Esophagus squamous epithelium (tissue), 5 donors: ENCODE measurements around the gene CSNK1G1. TPM values are rescaled to one million over a fixed set of nuclear protein-coding genes. Genes with fewer than 3 reads are reported as not detected.

Experiments
- DNase-seq: peaks from one replicate; lab custom pipeline; 2025; lab: John Stamatoyannopoulos, UW
- H3K27ac ChIP-seq, 4 donors: fragments of 200-600 bp; sonication (generic); one replicate each; pipeline ENCODE4 v1.5.1; 2016 to 2019; ENCODE audit warnings: mild to moderate bottlenecking in 1 of 4
- H3K27me3 ChIP-seq, 4 donors: fragments of 200-600 bp; sonication (generic); 1 replicate in 3 of 4; 2 replicates in 1 of 4; pipeline versions ENCODE4 v1.5.1 to v1.6.0; 2017 to 2021; ENCODE audit warnings: antibody characterized with exemption in 1 of 4
- H3K36me3 ChIP-seq, 3 donors: fragments of 200-600 bp; sonication (generic); one replicate each; pipeline ENCODE4 v1.5.1; 2016 to 2019
- H3K4me1 ChIP-seq, 3 donors: fragments of 200-600 bp; sonication (generic); one replicate each; pipeline ENCODE4 v1.5.1; 2017 to 2019
- H3K4me3 ChIP-seq, 4 donors: fragments of 200-600 bp; sonication (generic); 1 replicate in 3 of 4; 2 replicates in 1 of 4; pipeline ENCODE4 v1.5.1; 2016 to 2019; ENCODE audit warnings: mild to moderate bottlenecking in 2 of 4, moderate library complexity in 1 of 4
- H3K9me3 ChIP-seq, 3 donors: fragments of 200-600 bp; sonication (generic); one replicate each; pipeline ENCODE4 v1.5.1; 2016 to 2019
- POLR2A ChIP-seq, 4 donors: fragments of 450-650 bp; IDR thresholded peaks; one replicate each; pipeline ENCODE4 v1.6.1; 2017; ENCODE audit warnings: antibody characterized with exemption in 4 of 4, mild to moderate bottlenecking in 4 of 4, moderate library complexity in 3 of 4
- WGBS, 2 donors: methylation state at CpG; one replicate each; pipeline ENCODE4 v1.1.5; 2018; 5-methylcytosine and 5-hydroxymethylcytosine counted together
- intact Hi-C: fragments of 100-400 bp; cut with DNase I; formaldehyde crosslinking; loops from one replicate; pipeline ENCODE4 v1.15.0; 2022
- total RNA-seq, 4 donors: library from RNA; depleted of rRNA; stranded (reverse); fragments of >200 nt; gene quantifications; one replicate each; pipeline ENCODE4 v1.1.0, GENCODE V29; 2016
- TF ChIP-seq, protein P1 (sequence below), 6 experiments: fragments of 450-650 bp in 4 of 6; fragments of 200-600 bp in 2 of 6; sonication (generic) in 2 of 6; IDR thresholded peaks; one replicate each; pipeline ENCODE4 v1.5.1; 2016 to 2019; ENCODE audit warnings: antibody characterized with exemption in 6 of 6, mild to moderate bottlenecking in 4 of 6, moderate library complexity in 4 of 6
- donor health status: DM: yes; HTN: yes; CAD: no.

The CSNK1G1 gene
- total RNA-seq, 4 donors from 2014 or later, result 15.0 to 21.4 (median 16.8) TPM

DNA sequence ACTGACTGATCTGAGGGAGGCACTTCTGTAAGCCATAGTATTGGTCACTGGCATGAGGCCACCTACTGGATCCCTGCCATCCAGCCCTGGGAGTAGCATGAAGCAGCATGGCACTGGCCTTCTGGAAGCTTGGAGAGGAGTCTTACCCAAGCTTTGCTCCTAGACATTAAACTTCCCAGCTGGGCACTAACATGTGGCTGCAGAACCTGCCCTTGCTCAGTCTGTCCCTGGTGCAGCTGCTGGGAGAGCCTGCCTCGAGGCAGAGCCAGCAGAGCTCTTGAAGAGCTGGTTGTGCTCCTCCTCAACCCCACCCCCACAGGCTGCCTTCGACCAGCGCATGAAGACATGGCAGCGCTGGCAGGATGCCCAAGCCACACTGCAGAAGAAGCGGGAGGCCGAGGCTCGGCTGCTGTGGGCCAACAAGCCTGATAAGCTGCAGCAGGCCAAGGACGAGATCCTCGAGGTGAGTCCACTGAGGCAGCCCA, 221.6 kb downstream of the CSNK1G1 start:
- Histone ChIP-seq H3K36me3 (peaks cover 45 to 96% (median 66%) of the 10 kb centered on the region in 3 donors), H3K4me3 (no peak overlapping the region), H3K27me3 (no peaks in the 10 kb centered on the region), H3K4me1 (peaks cover 0 to 12% (median 0%) of the 10 kb centered on the region in 3 donors), H3K9me3 (no peaks in the 10 kb centered on the region), H3K27ac (no peak overlapping the region)
- no peak for DNase-seq
- no peak for TF ChIP-seq POLR2A (IDR thresholded peaks at IDR 0.05)
- TF ChIP-seq, protein P1, sequence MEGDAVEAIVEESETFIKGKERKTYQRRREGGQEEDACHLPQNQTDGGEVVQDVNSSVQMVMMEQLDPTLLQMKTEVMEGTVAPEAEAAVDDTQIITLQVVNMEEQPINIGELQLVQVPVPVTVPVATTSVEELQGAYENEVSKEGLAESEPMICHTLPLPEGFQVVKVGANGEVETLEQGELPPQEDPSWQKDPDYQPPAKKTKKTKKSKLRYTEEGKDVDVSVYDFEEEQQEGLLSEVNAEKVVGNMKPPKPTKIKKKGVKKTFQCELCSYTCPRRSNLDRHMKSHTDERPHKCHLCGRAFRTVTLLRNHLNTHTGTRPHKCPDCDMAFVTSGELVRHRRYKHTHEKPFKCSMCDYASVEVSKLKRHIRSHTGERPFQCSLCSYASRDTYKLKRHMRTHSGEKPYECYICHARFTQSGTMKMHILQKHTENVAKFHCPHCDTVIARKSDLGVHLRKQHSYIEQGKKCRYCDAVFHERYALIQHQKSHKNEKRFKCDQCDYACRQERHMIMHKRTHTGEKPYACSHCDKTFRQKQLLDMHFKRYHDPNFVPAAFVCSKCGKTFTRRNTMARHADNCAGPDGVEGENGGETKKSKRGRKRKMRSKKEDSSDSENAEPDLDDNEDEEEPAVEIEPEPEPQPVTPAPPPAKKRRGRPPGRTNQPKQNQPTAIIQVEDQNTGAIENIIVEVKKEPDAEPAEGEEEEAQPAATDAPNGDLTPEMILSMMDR (IDR thresholded peaks at IDR 0.05), result no peak
- WGBS, 2 donors, result 80% methylated on average over 1 of the region's 9 CpGs; no CpG with 5 or more reads in 1 of the 2 donors
- intact Hi-C loops, result no loop called here

DNA sequence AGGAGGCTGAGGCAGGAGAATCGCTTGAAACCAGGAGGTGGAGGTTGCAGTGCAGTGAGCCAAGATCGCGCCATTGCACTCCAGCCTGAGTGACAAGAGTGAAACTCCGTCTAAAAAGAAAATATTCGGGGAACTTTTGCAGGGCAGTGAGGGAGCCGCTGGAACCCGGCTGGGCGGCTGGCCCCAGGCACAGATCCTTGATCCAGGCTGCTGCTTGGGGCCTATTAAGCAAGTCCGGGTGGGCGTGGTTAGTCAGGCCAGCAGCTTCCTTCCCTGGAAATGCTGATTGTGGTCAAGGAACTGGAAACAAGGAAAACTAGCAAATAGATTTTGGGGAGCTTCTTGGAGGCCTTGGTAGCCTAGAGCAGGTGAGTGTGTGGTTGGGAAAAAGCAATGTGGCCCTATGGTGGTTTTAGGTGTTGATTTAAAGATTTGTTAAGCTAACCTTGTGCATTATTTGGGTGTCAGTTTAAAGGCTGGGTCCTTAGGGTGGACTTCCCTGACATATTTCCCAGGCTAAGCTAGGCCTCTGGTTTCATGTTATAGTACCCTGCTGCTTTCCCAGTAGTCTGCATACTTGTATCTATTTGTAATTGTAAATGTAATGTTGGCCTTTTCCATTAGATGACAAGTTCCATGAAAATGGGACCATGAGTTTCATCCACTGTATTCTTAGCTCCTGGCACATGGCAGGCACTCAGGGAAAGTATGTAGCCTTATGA, 222.2 kb downstream of the CSNK1G1 start:
- peaks cover 45 to 100% (median 68%) of the 10 kb centered on the region in 3 donors for H3K36me3 ChIP-seq
- intact Hi-C loops, result no loop called here
- H3K27ac ChIP-seq, result no peak overlapping the region
- H3K4me3 ChIP-seq, result no peak overlapping the region
- TF ChIP-seq, protein P1 (IDR thresholded peaks at IDR 0.05), result no peak
- TF ChIP-seq POLR2A (IDR thresholded peaks at IDR 0.05), result no peak
- 91 to 100% methylated on average over 4 to 10 of the region's 10 CpGs for WGBS, 2 donors
- H3K27me3 ChIP-seq, result no peaks in the 10 kb centered on the region
- DNase-seq, result no peak
- H3K9me3 ChIP-seq, result no peaks in the 10 kb centered on the region
- H3K4me1 ChIP-seq, result peaks cover 0 to 12% (median 0%) of the 10 kb centered on the region in 3 donors

DNA sequence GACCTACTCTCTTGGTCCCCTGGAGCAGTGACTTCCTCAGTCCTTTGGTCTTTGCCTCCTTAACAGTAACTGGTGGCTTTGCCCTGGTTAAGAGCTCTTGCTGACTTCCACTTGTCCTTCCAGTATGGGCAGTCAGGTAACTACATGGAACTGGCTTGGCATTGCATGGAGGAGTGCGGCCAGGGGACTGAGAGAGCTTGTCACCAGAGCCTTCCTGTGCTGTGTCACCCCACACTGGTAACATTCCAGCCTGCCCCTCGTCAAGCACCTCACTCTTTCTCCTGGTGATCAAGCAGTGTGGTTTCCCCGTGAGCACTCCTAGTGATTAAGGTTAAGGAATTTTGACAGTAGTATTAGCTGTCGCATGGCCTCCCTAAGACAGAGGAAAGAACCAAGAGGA, 223.8 kb downstream of the CSNK1G1 start:
- TF ChIP-seq, protein P1 (IDR thresholded peaks at IDR 0.05), result no peak
- TF ChIP-seq POLR2A (IDR thresholded peaks at IDR 0.05), result no peak
- Histone ChIP-seq H3K9me3 (no peaks in the 10 kb centered on the region), H3K36me3 (peaks cover 45 to 100% (median 78%) of the 10 kb centered on the region in 3 donors), H3K27ac (no peak overlapping the region), H3K4me3 (no peak overlapping the region), H3K4me1 (peaks cover 0 to 12% (median 0%) of the 10 kb centered on the region in 3 donors), H3K27me3 (no peaks in the 10 kb centered on the region)
- WGBS, 2 donors, result 80 to 83% methylated on average over 1 to 3 of the region's 4 CpGs
- intact Hi-C loops, result no loop called here
- DNase-seq, result no peak

DNA sequence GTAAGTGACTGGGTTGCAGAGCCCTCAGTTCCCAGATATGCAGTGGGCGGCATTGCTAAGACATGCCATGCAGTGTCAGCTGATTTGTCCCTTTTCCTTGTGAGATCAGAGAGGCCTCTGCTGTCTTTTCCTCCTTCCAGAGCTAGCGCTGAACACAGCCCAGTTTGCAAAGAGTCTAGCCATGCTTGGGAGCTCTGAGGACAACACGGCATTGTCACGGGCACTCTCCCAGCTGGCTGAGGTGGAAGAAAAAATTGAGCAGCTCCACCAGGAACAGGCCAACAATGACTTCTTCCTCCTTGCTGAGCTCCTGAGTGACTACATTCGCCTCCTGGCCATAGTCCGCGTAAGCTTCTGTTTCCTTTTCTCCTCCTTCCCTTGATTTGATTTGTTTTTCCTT, 224.4 kb downstream of the CSNK1G1 start:
- WGBS, 2 donors, result 86 to 95% methylated on average over 7 of the region's 7 CpGs
- Histone ChIP-seq H3K27ac (no peak overlapping the region), H3K27me3 (no peaks in the 10 kb centered on the region), H3K36me3 (peaks cover 43 to 100% (median 71%) of the 10 kb centered on the region in 3 donors), H3K4me1 (peaks cover 0 to 12% (median 0%) of the 10 kb centered on the region in 3 donors), H3K4me3 (no peak overlapping the region), H3K9me3 (no peaks in the 10 kb centered on the region)
- intact Hi-C loops, result no loop called here
- TF ChIP-seq, protein P1 (IDR thresholded peaks at IDR 0.05), result no peak
- TF ChIP-seq POLR2A (IDR thresholded peaks at IDR 0.05), result no peak
- DNase-seq, result no peak

DNA sequence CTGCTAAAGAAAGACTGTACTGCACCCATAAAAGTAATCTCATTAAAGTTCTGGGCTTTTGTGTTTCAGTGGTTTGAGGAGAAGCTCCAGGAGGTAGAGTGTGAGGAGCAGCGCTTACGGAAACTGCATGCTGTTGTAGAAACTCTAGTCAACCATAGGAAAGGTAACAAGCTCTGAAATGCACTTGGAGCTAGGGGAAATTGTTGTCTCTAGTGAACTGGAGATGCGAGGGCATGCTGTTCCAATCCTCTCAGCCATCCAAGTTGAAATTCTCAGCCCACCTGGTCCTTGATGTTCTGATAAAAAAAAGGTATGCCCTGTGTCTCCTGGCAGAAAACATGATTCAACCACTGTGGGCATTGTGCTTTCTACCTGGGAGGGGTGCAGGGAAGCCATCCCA, 225.8 kb downstream of the CSNK1G1 start:
- peaks cover 45 to 100% (median 59%) of the 10 kb centered on the region in 3 donors for H3K36me3 ChIP-seq
- DNase-seq, result no peak
- WGBS, 2 donors, result 91 to 100% methylated on average over 3 of the region's 3 CpGs

More for the DNA sequence above, 225.8 kb downstream of the CSNK1G1 start:
- TF ChIP-seq, protein P1 (IDR thresholded peaks at IDR 0.05), result no peak
- Histone ChIP-seq H3K4me1 (peaks cover 0 to 12% (median 0%) of the 10 kb centered on the region in 3 donors), H3K9me3 (no peaks in the 10 kb centered on the region), H3K27ac (no peak overlapping the region), H3K4me3 (no peak overlapping the region), H3K27me3 (no peaks in the 10 kb centered on the region)
- intact Hi-C loops, result no loop called here
